ENCODE measurements around the gene FXYD6. TPM values are rescaled to one million over a fixed set of nuclear protein-coding genes. Genes with fewer than 3 reads are reported as not detected.

Gene FXYD6
- total and polyA plus RNA-seq, 2 donors (not counting 1 experiment from before 2014, with no cell fraction given), result not detected

DNA sequence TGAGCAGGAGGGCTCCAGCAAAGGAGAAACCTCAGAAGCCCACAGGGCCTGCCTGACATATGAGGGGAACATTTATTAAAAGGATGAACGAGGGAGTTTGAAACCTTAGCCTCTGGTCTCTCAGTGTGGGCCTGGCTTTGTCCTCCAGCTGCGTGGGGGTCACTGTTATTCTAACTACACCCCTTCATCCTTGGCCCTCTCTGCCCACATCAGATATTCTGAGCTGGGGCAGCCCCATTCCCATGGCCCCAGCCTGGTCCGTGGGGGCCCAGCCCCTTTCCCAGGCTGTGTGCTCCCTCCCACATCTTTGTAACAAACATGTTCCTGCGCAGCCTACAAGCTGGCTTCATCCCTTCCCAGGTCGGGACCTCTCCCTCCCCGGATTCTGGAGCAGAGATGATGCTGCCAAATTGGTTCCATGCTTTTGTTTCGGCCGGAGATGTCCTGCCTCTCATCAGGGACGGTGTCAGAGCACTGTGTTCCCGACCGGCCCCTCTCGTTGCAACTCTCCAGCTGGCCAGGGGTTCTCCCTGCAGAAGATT is 4.0 kb downstream of the FXYD6 start:
- peaks cover 0 to 59% (median 33%) of the 10 kb centered on the region in 4 experiments for H3K27me3 ChIP-seq (replicated peaks in 1 of 4; ENCODE audit: control extremely low read depth in 1 of 4, control insufficient read depth in 3 of 4, insufficient read depth in 4 of 4, low read length in 3 of 4)

DNA sequence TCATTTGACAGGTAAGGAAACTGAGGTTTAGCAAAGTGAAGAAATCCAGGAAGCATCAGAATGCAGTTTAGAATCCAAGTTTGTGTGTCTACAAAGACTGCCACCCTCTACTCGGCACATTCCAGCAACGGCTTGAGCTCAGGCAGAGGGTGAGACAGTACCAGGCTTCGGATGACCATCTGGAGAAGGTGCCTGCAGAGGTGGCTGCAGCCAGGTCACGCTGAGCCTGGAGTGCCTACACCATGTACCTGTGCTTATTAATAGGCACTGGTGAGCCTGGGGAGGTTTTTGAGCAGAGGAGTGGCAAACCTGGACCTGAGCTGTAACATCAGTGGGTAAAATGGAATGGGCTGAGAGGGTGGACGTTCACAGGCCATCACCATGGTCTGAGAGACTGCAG is 4.7 kb downstream of the FXYD6 start:
- no peaks in the 10 kb centered on the region for H3K79me2 ChIP-seq (ENCODE audit: control insufficient read depth, insufficient read depth, low read length)
- H3K36me3 ChIP-seq (replicated peaks in 1 of 2; ENCODE audit: control extremely low read depth in 1 of 2, control insufficient read depth in 1 of 2, extremely low read depth in 1 of 2, insufficient read depth in 2 of 2, low read length in 1 of 2), result no peaks in the 10 kb centered on the region
- peaks cover 21 to 30% of the 10 kb centered on the region in 2 donors for H3K4me1 ChIP-seq (ENCODE audit: control insufficient read depth in 2 of 2, insufficient read depth in 2 of 2, low read length in 2 of 2)
- TF ChIP-seq, protein P1, sequence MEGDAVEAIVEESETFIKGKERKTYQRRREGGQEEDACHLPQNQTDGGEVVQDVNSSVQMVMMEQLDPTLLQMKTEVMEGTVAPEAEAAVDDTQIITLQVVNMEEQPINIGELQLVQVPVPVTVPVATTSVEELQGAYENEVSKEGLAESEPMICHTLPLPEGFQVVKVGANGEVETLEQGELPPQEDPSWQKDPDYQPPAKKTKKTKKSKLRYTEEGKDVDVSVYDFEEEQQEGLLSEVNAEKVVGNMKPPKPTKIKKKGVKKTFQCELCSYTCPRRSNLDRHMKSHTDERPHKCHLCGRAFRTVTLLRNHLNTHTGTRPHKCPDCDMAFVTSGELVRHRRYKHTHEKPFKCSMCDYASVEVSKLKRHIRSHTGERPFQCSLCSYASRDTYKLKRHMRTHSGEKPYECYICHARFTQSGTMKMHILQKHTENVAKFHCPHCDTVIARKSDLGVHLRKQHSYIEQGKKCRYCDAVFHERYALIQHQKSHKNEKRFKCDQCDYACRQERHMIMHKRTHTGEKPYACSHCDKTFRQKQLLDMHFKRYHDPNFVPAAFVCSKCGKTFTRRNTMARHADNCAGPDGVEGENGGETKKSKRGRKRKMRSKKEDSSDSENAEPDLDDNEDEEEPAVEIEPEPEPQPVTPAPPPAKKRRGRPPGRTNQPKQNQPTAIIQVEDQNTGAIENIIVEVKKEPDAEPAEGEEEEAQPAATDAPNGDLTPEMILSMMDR (IDR thresholded peaks at IDR 0.05), result no peak
- TF ChIP-seq EZH2 (IDR thresholded peaks at IDR 0.05; ENCODE audit: borderline replicate concordance, insufficient read depth, low read depth, low read length, poor library complexity, severe bottlenecking), result no peak
- H3K27ac ChIP-seq (ENCODE audit: low read length in 2 of 2), result no peak overlapping the region
- Mint-ChIP-seq H3K4me1 (peaks cover 21% of the 10 kb centered on the region), H3K27ac (no peak overlapping the region), H3K9me3 (ENCODE audit: insufficient read depth) (no peaks in the 10 kb centered on the region), H3K27me3 (peaks cover 47% of the 10 kb centered on the region), H3K4me3 (no peak overlapping the region)
- ATAC-seq (ENCODE audit: low read depth) (no peak), DNase-seq (no peak)
- ChIA-PET CTCF (interaction anchor here (1.5 kb wide), 1 partner anchor 75 kb away, joined by 3 read pairs; no protein-coding TSS in a partner anchor), POLR2A (no interaction called here)
- no peaks in the 10 kb centered on the region for H4K20me1 ChIP-seq (ENCODE audit: control insufficient read depth, insufficient read depth, low read length, poor library complexity, severe bottlenecking)
- intact Hi-C loops (cut with micrococcal nuclease), result no loop called here
- peaks cover 0 to 3% (median 0%) of the 10 kb centered on the region in 3 donors for H3K9me3 ChIP-seq (ENCODE audit: control extremely low read depth in 1 of 3, control insufficient read depth in 2 of 3, insufficient read depth in 1 of 3, low read length in 2 of 3)
- no peak overlapping the region for H3K4me2 ChIP-seq (replicated peaks; ENCODE audit: low read depth, low read length, poor library complexity, severe bottlenecking)
- H3K9ac ChIP-seq (ENCODE audit: low read length), result no peak overlapping the region
- peaks cover 0 to 56% (median 27%) of the 10 kb centered on the region in 4 experiments for H3K27me3 ChIP-seq (replicated peaks in 1 of 4; ENCODE audit: control extremely low read depth in 1 of 4, control insufficient read depth in 3 of 4, insufficient read depth in 4 of 4, low read length in 3 of 4)
- H3K4me3 ChIP-seq (ENCODE audit: control extremely low read depth in 1 of 5, extremely low read depth in 1 of 5, insufficient read depth in 1 of 5, low read depth in 2 of 5, low read length in 4 of 5), result no peak overlapping the region
- no peak overlapping the region for H2AFZ ChIP-seq (ENCODE audit: insufficient read depth, low read depth, low read length, poor library complexity, severe bottlenecking)
- WGBS (ENCODE audit: insufficient coverage), result 77% methylated on average over 5 of the region's 5 CpGs

More for the DNA sequence above, 4.0 kb downstream of the FXYD6 start:
- Histone ChIP-seq H2AFZ (ENCODE audit: insufficient read depth, low read depth, low read length, poor library complexity, severe bottlenecking) (no peak overlapping the region), H3K4me2 (replicated peaks; ENCODE audit: low read depth, low read length, poor library complexity, severe bottlenecking) (no peak overlapping the region), H3K9me3 (ENCODE audit: control extremely low read depth in 1 of 3, control insufficient read depth in 2 of 3, insufficient read depth in 1 of 3, low read length in 2 of 3) (peaks cover 0 to 7% (median 0%) of the 10 kb centered on the region in 3 donors), H4K20me1 (ENCODE audit: control insufficient read depth, insufficient read depth, low read length, poor library complexity, severe bottlenecking) (no peaks in the 10 kb centered on the region), H3K79me2 (ENCODE audit: control insufficient read depth, insufficient read depth, low read length) (no peaks in the 10 kb centered on the region), H3K4me1 (ENCODE audit: control insufficient read depth in 2 of 2, insufficient read depth in 2 of 2, low read length in 2 of 2) (peaks cover 24 to 38% of the 10 kb centered on the region in 2 donors), H3K4me3 (ENCODE audit: control extremely low read depth in 1 of 5, extremely low read depth in 1 of 5, insufficient read depth in 1 of 5, low read depth in 2 of 5, low read length in 4 of 5) (no peak overlapping the region), H3K27ac (ENCODE audit: low read length in 2 of 2) (no peak overlapping the region), H3K36me3 (replicated peaks in 1 of 2; ENCODE audit: control extremely low read depth in 1 of 2, control insufficient read depth in 1 of 2, extremely low read depth in 1 of 2, insufficient read depth in 2 of 2, low read length in 1 of 2) (no peaks in the 10 kb centered on the region), H3K9ac (ENCODE audit: low read length) (no peak overlapping the region)
- POLR2A ChIA-PET, result no interaction called here
- Mint-ChIP-seq H3K4me3 (no peak overlapping the region), H3K9me3 (ENCODE audit: insufficient read depth) (no peaks in the 10 kb centered on the region), H3K27me3 (peaks cover 49% of the 10 kb centered on the region), H3K4me1 (peaks cover 26% of the 10 kb centered on the region), H3K27ac (no peak overlapping the region)
- WGBS (ENCODE audit: insufficient coverage), result 81% methylated on average over 12 of the region's 12 CpGs
- intact Hi-C loops (cut with micrococcal nuclease), result no loop called here
- DNase-seq (no peak), ATAC-seq (ENCODE audit: low read depth) (no peak)
- no peak for TF ChIP-seq EZH2 (IDR thresholded peaks at IDR 0.05; ENCODE audit: borderline replicate concordance, insufficient read depth, low read depth, low read length, poor library complexity, severe bottlenecking)
- TF ChIP-seq, protein P1 (IDR thresholded peaks at IDR 0.05), result no peak
- CTCF ChIA-PET, result interaction anchor here (1.1 to 1.4 kb wide), 2 partner anchors 12 to 175 kb away, joined by 3 read pairs; no protein-coding TSS in a partner anchor

Data from B cell (primary cell).